GM23338 (cell line): ENCODE measurements around the gene ARFIP1. TPM values are rescaled to one million over a fixed set of nuclear protein-coding genes. Genes with fewer than 3 reads are reported as not detected.

ENCODE experiments used
- ATAC-seq: fragments of 200-7000 bp; cut with Tn5 transposase; 3 replicates; pipeline ENCODE4 v1.9.1; 2020
- DNase-seq: peaks from one replicate; pipeline ENCODE4 v3.0.0-alpha.2; 2015; ENCODE audit warnings: low spot score
- H2AFZ ChIP-seq: fragments of 200-600 bp; sonication (generic); 2 replicates; pipeline ENCODE4 v1.8.0; 2016; ENCODE audit warnings: antibody characterized with exemption, mild to moderate bottlenecking, moderate library complexity
- H3F3A ChIP-seq: fragments of 200-600 bp; sonication (generic); replicated peaks from 2 replicates; pipeline ENCODE4 v1.8.0; 2017; ENCODE audit warnings: antibody characterized with exemption, mixed run types, low read depth
- H3K27ac ChIP-seq: fragments of 200-600 bp; sonication (generic); 2 replicates; pipeline ENCODE4 v1.6.1; 2016; ENCODE audit warnings: low read depth
- H3K27me3 ChIP-seq: fragments of 200-600 bp; sonication (generic); 2 replicates; pipeline ENCODE4 v1.8.0; 2016; ENCODE audit warnings: mild to moderate bottlenecking, mixed run types, moderate library complexity; ENCODE audit not compliant: insufficient read depth
- H3K36me3 ChIP-seq: fragments of 200-600 bp; sonication (generic); 2 replicates; pipeline ENCODE4 v1.8.0; 2016; ENCODE audit warnings: mild to moderate bottlenecking; ENCODE audit not compliant: insufficient read depth
- H3K4me1 ChIP-seq: fragments of 200-600 bp; sonication (generic); 2 replicates; pipeline ENCODE4 v1.8.0; 2016; ENCODE audit warnings: mild to moderate bottlenecking, moderate library complexity; ENCODE audit not compliant: insufficient read depth
- H3K4me2 ChIP-seq: fragments of 200-600 bp; sonication (generic); 2 replicates; pipeline ENCODE4 v1.7.1; 2017; ENCODE audit warnings: mixed run types
- H3K4me3 ChIP-seq: fragments of 200-600 bp; sonication (generic); 2 replicates; pipeline ENCODE4 v1.6.1; 2016; ENCODE audit warnings: mixed run types
- H3K79me2 ChIP-seq: fragments of 200-600 bp; sonication (generic); replicated peaks from 2 replicates; pipeline ENCODE4 v1.8.0; 2017; ENCODE audit warnings: mild to moderate bottlenecking; ENCODE audit not compliant: insufficient read depth
- H3K9me2 ChIP-seq: fragments of 200-600 bp; sonication (generic); 2 replicates; pipeline ENCODE4 v1.8.0; 2017; ENCODE audit not compliant: insufficient read depth
- H4K20me1 ChIP-seq: fragments of 200-600 bp; sonication (generic); replicated peaks from 2 replicates; pipeline ENCODE4 v1.8.0; 2017; ENCODE audit warnings: mild to moderate bottlenecking; ENCODE audit not compliant: insufficient read depth
- H3K27ac Mint-ChIP-seq: 2 replicates; pipeline ENCODE4 v1.8.0; 2020; ENCODE audit warnings: inconsistent platforms, mild to moderate bottlenecking, moderate library complexity, mixed read lengths
- H3K27me3 Mint-ChIP-seq: 3 replicates; pipeline ENCODE4 v1.8.0; 2022; ENCODE audit warnings: low read depth, mild to moderate bottlenecking, moderate library complexity, mixed read lengths, inconsistent platforms; ENCODE audit not compliant: insufficient read depth, poor library complexity
- H3K36me3 Mint-ChIP-seq: 3 replicates; pipeline ENCODE4 v1.8.0; 2021; ENCODE audit warnings: low read depth, mild to moderate bottlenecking, inconsistent platforms, moderate library complexity, mixed read lengths
- H3K4me1 Mint-ChIP-seq: 3 replicates; pipeline ENCODE4 v1.8.0; 2020; ENCODE audit warnings: mild to moderate bottlenecking, inconsistent platforms, mixed read lengths
- H3K4me3 Mint-ChIP-seq: 3 replicates; pipeline ENCODE4 v1.8.0; 2021; ENCODE audit warnings: moderate library complexity, mild to moderate bottlenecking, inconsistent platforms, mixed read lengths
- H3K9me3 Mint-ChIP-seq: 3 replicates; pipeline ENCODE4 v1.8.0; 2020; ENCODE audit warnings: moderate library complexity, mild to moderate bottlenecking, inconsistent platforms, mixed read lengths
- EZH2 ChIP-seq: fragments of 200-600 bp; sonication (generic); IDR thresholded peaks from one replicate; pipeline ENCODE4 v1.8.0; 2017; ENCODE audit warnings: antibody characterized with exemption, mild to moderate bottlenecking, low read depth; ENCODE audit not compliant: unreplicated experiment
- EZH2phosphoT487 ChIP-seq: fragments of 200-600 bp; sonication (generic); IDR thresholded peaks from one replicate; pipeline ENCODE4 v1.8.1; 2018; ENCODE audit warnings: antibody characterized with exemption; ENCODE audit not compliant: unreplicated experiment
- JUNB ChIP-seq: IDR thresholded peaks from one replicate; pipeline ENCODE4 v1.6.1; 2016; ENCODE audit warnings: antibody characterized with exemption; ENCODE audit not compliant: unreplicated experiment
- NANOG ChIP-seq: IDR thresholded peaks from 2 replicates; pipeline ENCODE4 v1.6.1; 2016; ENCODE audit warnings: antibody characterized with exemption, borderline replicate concordance
- POLR2AphosphoS5 ChIP-seq: IDR thresholded peaks from 2 replicates; pipeline ENCODE4 v1.6.1; 2016; ENCODE audit warnings: antibody characterized with exemption, low read depth
- REST ChIP-seq: IDR thresholded peaks from one replicate; pipeline ENCODE4 v1.6.1; 2018; ENCODE audit warnings: antibody characterized with exemption; ENCODE audit not compliant: unreplicated experiment
- STAT1 ChIP-seq: IDR thresholded peaks from one replicate; pipeline ENCODE4 v1.6.1; 2016; ENCODE audit warnings: antibody characterized with exemption; ENCODE audit not compliant: unreplicated experiment
- ZNF462 ChIP-seq: fragments of 250-450 bp; sonication (Bioruptor Pico); IDR thresholded peaks from 2 replicates; pipeline ENCODE4 v1.5.0; 2020; ENCODE audit warnings: mild to moderate bottlenecking, moderate library complexity
- polyA plus RNA-seq: library from polyadenylated mRNA; unstranded; fragments of >200 nt; fragmentation: Nextera tagmentation; extraction: Ambion mirVana; gene quantifications from 2 replicates; pipeline ENCODE4 v1.2.1, GENCODE V29; 2016
- total RNA-seq: library from RNA; depleted of rRNA; stranded (reverse); fragments of >200 nt; shearing (Covaris generic); gene quantifications from 2 replicates; pipeline ENCODE4 v1.2.3, GENCODE V29; 2014

ARFIP1 gene
- total and polyA plus RNA-seq, 2 experiments from 2014 or later = 46.0 to 49.6 TPM

- no peak for TF ChIP-seq EZH2phosphoT487
- TF ChIP-seq NANOG = no peak
- TF ChIP-seq POLR2AphosphoS5 = no peak
- no peak for TF ChIP-seq EZH2
- no peak for TF ChIP-seq STAT1
- no peak for TF ChIP-seq REST
These were observed 2.3 kb upstream of the ARFIP1 start (continued) for GRCh38 chr4:152777488-152777887.

GRCh38 chr4:152778656-152779512 is 870 bp upstream of the ARFIP1 start:
- peaks cover 45% of the 10 kb centered on the region for H3K79me2 ChIP-seq
- Mint-ChIP-seq H3K27me3 (peaks cover 9% of the 10 kb centered on the region), H3K4me3 (peak overlapping the region; percentile 99), H3K36me3 (peaks cover 3% of the 10 kb centered on the region; the same call in 1 of the 3 replicates), H3K9me3 (no peaks in the 10 kb centered on the region), H3K27ac (peak overlapping the region; percentile 97), H3K4me1 (peaks cover 23% of the 10 kb centered on the region)
- peak overlapping the region; percentile 98 for H2AFZ ChIP-seq
- H3K9me2 ChIP-seq = no peaks in the 10 kb centered on the region
- DNase-seq (peak; percentile 65), ATAC-seq (peak; percentile 38)
- H4K20me1 ChIP-seq = peaks cover 4% of the 10 kb centered on the region; the same call in 1 of the 2 replicates
- H3K4me3 ChIP-seq = peak overlapping the region; percentile 86
- H3K4me1 ChIP-seq = peaks cover 13% of the 10 kb centered on the region; the same call in 1 of the 2 replicates
- H3F3A ChIP-seq = peaks cover 5% of the 10 kb centered on the region; the same call in 1 of the 2 replicates
- no peaks in the 10 kb centered on the region for H3K36me3 ChIP-seq
- H3K4me2 ChIP-seq = peak overlapping the region; percentile 86
- H3K27ac ChIP-seq = peak overlapping the region; percentile 91
- no peaks in the 10 kb centered on the region for H3K27me3 ChIP-seq
- no peak for TF ChIP-seq ZNF462
- no peak for TF ChIP-seq STAT1
- no peak for TF ChIP-seq REST
- no peak for TF ChIP-seq JUNB
- TF ChIP-seq EZH2 = no peak
